GM21526 (cell line): ENCODE data around the gene UBAP2.
A peak's percentile ranks its signal among the peaks of the same experiment; 100 is the strongest.
"Not testable (repeated sequence)": the region's sequence is repeated elsewhere in the genome, so short reads cannot be mapped to it uniquely, and the experiment has no call there.

ENCODE experiments used
- ATAC-seq: cut with Tn5 transposase; IDR thresholded peaks from one replicate; pipeline ENCODE4 v1.9.1; 2021; ENCODE audit warnings: moderate library complexity; ENCODE audit not compliant: unreplicated experiment, low FRiP score

Gene UBAP2

GRCh38 chr9:33992632-33993031 is 56.1 kb downstream of the UBAP2 start:
- ATAC-seq: no peak

- ATAC-seq: peak; percentile 97
These were observed 60.3 kb downstream of the UBAP2 start for GRCh38 chr9:33988219-33988890.

- ATAC-seq: no peak
These were observed 72.3 kb downstream of the UBAP2 start for GRCh38 chr9:33976414-33976813.

GRCh38 chr9:33972698-33973097 is 76.0 kb downstream of the UBAP2 start:
- ATAC-seq: no peak

- ATAC-seq: no peak
These were observed 84.5 kb downstream of the UBAP2 start for GRCh38 chr9:33964086-33964768.

- ATAC-seq: not testable (repeated sequence)
These were observed 86.2 kb downstream of the UBAP2 start for GRCh38 chr9:33962468-33962867.

GRCh38 chr9:33959725-33960124 is 89.0 kb downstream of the UBAP2 start:
- ATAC-seq: no peak

GRCh38 chr9:33956544-33956943 is 92.1 kb downstream of the UBAP2 start:
- ATAC-seq: no peak

GRCh38 chr9:33952066-33952465 is 96.6 kb downstream of the UBAP2 start:
- no peak for ATAC-seq

- ATAC-seq: no peak
These were observed 98.3 kb downstream of the UBAP2 start for GRCh38 chr9:33950371-33950770.

GRCh38 chr9:33946779-33947535 is 101.7 kb downstream of the UBAP2 start:
- ATAC-seq: no peak

GRCh38 chr9:33943389-33943788 is 105.3 kb downstream of the UBAP2 start:
- ATAC-seq: no peak

- ATAC-seq: no peak
These were observed 106.1 kb downstream of the UBAP2 start for GRCh38 chr9:33942471-33943083.

- ATAC-seq: no peak
These were observed 108.5 kb downstream of the UBAP2 start for GRCh38 chr9:33939924-33940874.

GRCh38 chr9:33934188-33934878 is 114.4 kb downstream of the UBAP2 start:
- ATAC-seq: no peak

- ATAC-seq: no peak
These were observed 116.4 kb downstream of the UBAP2 start for GRCh38 chr9:33932078-33932807.

GRCh38 chr9:33931326-33931725 is 117.4 kb downstream of the UBAP2 start:
- no peak for ATAC-seq

GRCh38 chr9:33927694-33928093 is 121.0 kb downstream of the UBAP2 start:
- ATAC-seq: no peak
